ENCODE results near the gene NSRP1. TPM values are rescaled to one million over a fixed set of nuclear protein-coding genes. Genes with fewer than 3 reads are reported as not detected.

The NSRP1 gene
- total RNA-seq, 1 experiment from 2014 or later = 28.0 TPM

GRCh38 chr17:30218799-30219198 lies 102.2 kb downstream of the NSRP1 start:
- Histone ChIP-seq H3K4me3 (ENCODE audit: low read depth, low read length) (no peak overlapping the region), H3K4me1 (peaks cover 42% of the 10 kb centered on the region), H3K9me3 (no peaks in the 10 kb centered on the region), H3K36me3 (ENCODE audit: control insufficient read depth, insufficient read depth, low read length) (no peaks in the 10 kb centered on the region; the same call in none of the 2 replicates), H3K27me3 (replicated peaks; ENCODE audit: control insufficient read depth, insufficient read depth, low read length) (no peaks in the 10 kb centered on the region)
- Mint-ChIP-seq H3K4me1 (ENCODE audit: low read depth, unreplicated experiment) (peaks cover 40% of the 10 kb centered on the region), H3K36me3 (ENCODE audit: insufficient read depth, unreplicated experiment) (peaks cover 22% of the 10 kb centered on the region), H3K9me3 (ENCODE audit: unreplicated experiment) (peaks cover 10% of the 10 kb centered on the region), H3K4me3 (ENCODE audit: unreplicated experiment) (no peak overlapping the region), H3K27ac (ENCODE audit: unreplicated experiment) (peak overlapping the region; percentile 83), H3K27me3 (ENCODE audit: insufficient read depth, unreplicated experiment) (no peaks in the 10 kb centered on the region)
- no peak for TF ChIP-seq CTCF (IDR thresholded peaks at IDR 0.05; ENCODE audit: insufficient read depth in 1 of 2, low read depth in 1 of 2, low read length in 1 of 2, severe bottlenecking in 1 of 2, unreplicated experiment in 1 of 2)
- ChIA-PET POLR2A (no interaction called here), CTCF (interaction anchor here (0.7 kb wide), 1 partner anchor 24 kb away, joined by 3 read pairs; no protein-coding TSS in a partner anchor)
- intact Hi-C loops (cut with micrococcal nuclease; ENCODE audit: unreplicated experiment) = no loop called here
- BruUV-seq (replicated peaks) = no TSS peak
- DNase-seq = no peak

GRCh38 chr17:30219315-30219714 lies 102.7 kb downstream of the NSRP1 start:
- DNase-seq = no peak
- Mint-ChIP-seq H3K9me3 (ENCODE audit: unreplicated experiment) (peaks cover 10% of the 10 kb centered on the region), H3K27me3 (ENCODE audit: insufficient read depth, unreplicated experiment) (no peaks in the 10 kb centered on the region), H3K36me3 (ENCODE audit: insufficient read depth, unreplicated experiment) (peaks cover 25% of the 10 kb centered on the region), H3K4me1 (ENCODE audit: low read depth, unreplicated experiment) (peaks cover 43% of the 10 kb centered on the region), H3K27ac (ENCODE audit: unreplicated experiment) (peak overlapping the region; percentile 83), H3K4me3 (ENCODE audit: unreplicated experiment) (no peak overlapping the region)
- ChIA-PET CTCF (interaction anchor here (1.0 kb wide), 1 partner anchor 17 kb away, joined by 3 read pairs; no protein-coding TSS in a partner anchor), POLR2A (interaction anchor here (0.6 kb wide), 1 partner anchor 1320 kb away, joined by 3 read pairs; no protein-coding TSS in a partner anchor)
- Histone ChIP-seq H3K27me3 (replicated peaks; ENCODE audit: control insufficient read depth, insufficient read depth, low read length) (no peaks in the 10 kb centered on the region), H3K9me3 (no peaks in the 10 kb centered on the region), H3K4me3 (ENCODE audit: low read depth, low read length) (no peak overlapping the region), H3K36me3 (ENCODE audit: control insufficient read depth, insufficient read depth, low read length) (no peaks in the 10 kb centered on the region; the same call in none of the 2 replicates), H3K4me1 (peaks cover 47% of the 10 kb centered on the region)
- no peak for TF ChIP-seq CTCF (IDR thresholded peaks at IDR 0.05; ENCODE audit: insufficient read depth in 1 of 2, low read depth in 1 of 2, low read length in 1 of 2, severe bottlenecking in 1 of 2, unreplicated experiment in 1 of 2)
- intact Hi-C loops (cut with micrococcal nuclease; ENCODE audit: unreplicated experiment) = no loop called here
- BruUV-seq (replicated peaks) = no TSS peak

GRCh38 chr17:30219833-30220232 lies 103.2 kb downstream of the NSRP1 start:
- ChIA-PET CTCF (interaction anchor here (0.6 to 1.0 kb wide), 2 partner anchors 17 to 19 kb away, joined by 3 read pairs; no protein-coding TSS in a partner anchor), POLR2A (interaction anchor here (0.6 kb wide), 1 partner anchor 1320 kb away, joined by 3 read pairs; no protein-coding TSS in a partner anchor)
- Histone ChIP-seq H3K4me1 (peaks cover 52% of the 10 kb centered on the region), H3K4me3 (ENCODE audit: low read depth, low read length) (no peak overlapping the region), H3K27me3 (replicated peaks; ENCODE audit: control insufficient read depth, insufficient read depth, low read length) (no peaks in the 10 kb centered on the region), H3K9me3 (no peaks in the 10 kb centered on the region), H3K36me3 (ENCODE audit: control insufficient read depth, insufficient read depth, low read length) (no peaks in the 10 kb centered on the region; the same call in none of the 2 replicates)
- no TSS peak for BruUV-seq (replicated peaks)
- DNase-seq = peak; percentile 53 to 75
- peaks cover 6% of the 10 kb centered on the region for H3K9me3 Mint-ChIP-seq (ENCODE audit: unreplicated experiment)
- peaks cover 48% of the 10 kb centered on the region for H3K4me1 Mint-ChIP-seq (ENCODE audit: low read depth, unreplicated experiment)
- H3K27me3 Mint-ChIP-seq (ENCODE audit: insufficient read depth, unreplicated experiment) = no peaks in the 10 kb centered on the region
- peak overlapping the region; percentile 83 for H3K27ac Mint-ChIP-seq (ENCODE audit: unreplicated experiment)
- peaks cover 25% of the 10 kb centered on the region for H3K36me3 Mint-ChIP-seq (ENCODE audit: insufficient read depth, unreplicated experiment)
- intact Hi-C loops (cut with micrococcal nuclease; ENCODE audit: unreplicated experiment) = no loop called here
- H3K4me3 Mint-ChIP-seq (ENCODE audit: unreplicated experiment) = peak overlapping the region; percentile 31
- TF ChIP-seq CTCF (IDR thresholded peaks at IDR 0.05; ENCODE audit: insufficient read depth in 1 of 2, low read depth in 1 of 2, low read length in 1 of 2, severe bottlenecking in 1 of 2, unreplicated experiment in 1 of 2) = no peak
